HG03060 (cell line): Measurements from ENCODE around the gene DCAF15.

Source experiments
- ATAC-seq: cut with Tn5 transposase; IDR thresholded peaks from one replicate; pipeline ENCODE4 v1.9.1; 2021; ENCODE audit warnings: low read depth, moderate number of reproducible peaks; ENCODE audit not compliant: unreplicated experiment

The DCAF15 gene

DNA sequence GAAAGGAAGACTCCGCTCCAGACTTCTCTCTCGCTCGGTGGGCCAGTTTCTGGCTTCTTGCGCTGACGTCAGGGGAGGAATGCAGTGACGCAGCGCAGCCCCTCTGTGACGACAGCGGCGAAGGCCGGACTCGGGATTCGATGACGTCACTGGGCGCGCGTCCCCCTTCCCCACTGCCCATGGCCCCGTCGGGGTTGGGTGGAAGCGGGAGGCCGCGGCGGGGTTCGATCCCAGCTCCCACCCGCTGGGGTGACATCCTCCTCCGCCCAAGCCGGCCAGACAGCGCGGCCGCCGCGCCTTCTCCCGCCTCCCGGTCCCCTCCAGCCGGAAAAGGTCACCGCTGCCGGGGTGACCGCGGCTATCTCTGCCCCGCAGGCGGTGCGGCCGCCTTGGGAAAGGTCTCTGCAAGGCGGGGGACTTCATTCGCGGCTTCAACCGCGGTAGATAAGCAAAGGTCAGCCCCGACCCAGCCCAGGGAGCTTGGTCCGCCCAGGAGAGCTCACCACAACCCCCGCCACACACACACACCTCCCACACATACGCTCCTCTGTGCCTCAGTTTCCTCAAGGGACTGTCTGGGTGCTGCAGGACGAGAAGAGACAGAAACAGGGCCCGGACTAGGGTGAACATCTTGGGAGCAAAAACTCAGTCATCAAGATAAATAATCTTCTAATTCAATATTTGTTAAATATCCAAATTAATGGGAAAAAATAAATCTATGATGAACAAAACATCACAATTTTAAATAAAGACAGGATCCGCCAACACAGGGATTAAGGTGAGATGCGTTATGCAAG lies 54.7 kb downstream of the DCAF15 start:
- ATAC-seq: no peak
